Measurements from ENCODE around the gene RTBDN.
"Not testable (repeated sequence)": the region's sequence is repeated elsewhere in the genome, so short reads cannot be mapped to it uniquely, and the experiment has no call there.

Gene RTBDN

GRCh38 chr19:12817810-12818209 is 16.6 kb downstream of the RTBDN start:
- not testable (repeated sequence) for DNase-seq

- DNase-seq: not testable (repeated sequence)
Observed at GRCh38 chr19:12817188-12817587, 17.2 kb downstream of the RTBDN start.

GRCh38 chr19:12815088-12815487 is 19.3 kb downstream of the RTBDN start:
- no peak for DNase-seq

GRCh38 chr19:12806242-12807081 is 27.9 kb downstream of the RTBDN start, which contains the start of gene RNASEH2A:
Gene RNASEH2A, plus strand, starts transcription at chr19:12806584. Its CDS starts 90 bp downstream, at chr19:12806674.
- DNase-seq: peak; percentile 93

- DNase-seq: no peak
Observed at GRCh38 chr19:12804051-12804450, 30.3 kb downstream of the RTBDN start.

GRCh38 chr19:12802267-12803106 is 31.9 kb downstream of the RTBDN start:
- DNase-seq: no peak

GRCh38 chr19:12801466-12802266 is 32.7 kb downstream of the RTBDN start, which contains the start of the genes PRDX2 and THSD8:
Gene PRDX2, minus strand, starts transcription at chr19:12801800. Its CDS starts 539 bp downstream, at chr19:12801261.
Gene THSD8, plus strand, starts transcription at chr19:12802069. Its CDS starts 3 bp downstream, at chr19:12802072.
- peak; percentile 88 for DNase-seq

GRCh38 chr19:12800923-12801465 is 33.4 kb downstream of the RTBDN start:
- no peak for DNase-seq

GRCh38 chr19:12800466-12800770 is 34.0 kb downstream of the RTBDN start:
- DNase-seq: no peak

- no peak for DNase-seq
Observed at GRCh38 chr19:12799742-12800465, 34.5 kb downstream of the RTBDN start.

GRCh38 chr19:12797607-12798006 is 36.8 kb downstream of the RTBDN start:
- DNase-seq: not testable (repeated sequence)

- no peak for DNase-seq
Observed at GRCh38 chr19:12797141-12797587, 37.2 kb downstream of the RTBDN start.

- DNase-seq: peak; percentile 83
Observed at GRCh38 chr19:12796146-12797071, 38.0 kb downstream of the RTBDN start.

- DNase-seq: no peak
Observed at GRCh38 chr19:12794971-12795381, 39.4 kb downstream of the RTBDN start.

GRCh38 chr19:12794196-12794941 is 40.0 kb downstream of the RTBDN start:
- no peak for DNase-seq

- DNase-seq: peak; percentile 93
Observed at GRCh38 chr19:12793290-12794195, 40.8 kb downstream of the RTBDN start.

- DNase-seq: no peak
Observed at GRCh38 chr19:12792853-12793289, 41.5 kb downstream of the RTBDN start.

GRCh38 chr19:12792051-12792852 is 42.1 kb downstream of the RTBDN start:
- DNase-seq: peak; percentile 89
